VCaP (cell line): ENCODE results near the gene SP2.
A peak's percentile ranks its signal among the peaks of the same experiment; 100 is the strongest.

ENCODE experiments used
- H3K27ac ChIP-seq: fragments of 450-650 bp; 2 replicates; pipeline ENCODE4 v1.5.1; 2017
- TF ChIP-seq, protein P1 (sequence below): fragments of 450-650 bp; conservative IDR thresholded peaks from 2 replicates; pipeline ENCODE4 v1.5.1; 2017; ENCODE audit warnings: mild to moderate bottlenecking, moderate library complexity

SP2 gene

DNA sequence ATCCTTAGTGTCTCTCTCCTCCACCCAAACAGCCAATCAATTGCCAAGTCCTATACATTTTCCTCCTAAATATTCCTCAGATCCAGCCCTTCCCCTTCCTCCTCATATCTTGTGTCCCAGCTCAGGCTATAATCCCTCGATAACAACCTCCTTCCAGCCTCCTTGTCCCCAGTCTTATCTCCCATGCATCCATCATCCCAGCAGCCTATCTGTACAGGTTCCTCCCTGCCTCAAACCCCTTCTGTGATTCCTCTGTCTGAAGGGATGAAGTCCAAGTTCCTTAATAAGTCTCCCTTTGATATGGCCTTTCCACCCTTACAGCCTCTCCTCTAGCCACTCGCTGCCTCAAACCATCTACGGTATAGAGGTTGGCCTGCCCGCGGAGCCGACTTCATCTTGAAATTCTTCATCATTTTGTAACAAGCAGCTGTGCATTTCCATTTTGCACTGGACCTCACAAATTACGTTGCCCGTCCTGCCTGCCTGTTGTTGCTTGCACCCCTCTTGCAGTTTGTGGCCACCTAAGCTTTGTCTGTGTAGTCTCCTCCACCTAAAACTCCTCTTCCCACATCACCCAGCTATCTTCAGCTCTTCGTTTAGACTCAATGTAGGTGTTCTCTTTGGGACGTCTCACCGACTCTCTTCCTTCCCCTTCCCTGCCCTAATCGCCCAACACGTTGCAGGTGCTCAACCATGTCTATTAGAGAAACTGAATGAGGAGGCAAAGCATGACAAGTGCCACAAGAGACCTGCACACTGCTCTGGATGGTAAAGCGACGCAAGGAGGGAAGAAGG, 74.1 kb downstream of the SP2 start:
- TF ChIP-seq, protein P1, sequence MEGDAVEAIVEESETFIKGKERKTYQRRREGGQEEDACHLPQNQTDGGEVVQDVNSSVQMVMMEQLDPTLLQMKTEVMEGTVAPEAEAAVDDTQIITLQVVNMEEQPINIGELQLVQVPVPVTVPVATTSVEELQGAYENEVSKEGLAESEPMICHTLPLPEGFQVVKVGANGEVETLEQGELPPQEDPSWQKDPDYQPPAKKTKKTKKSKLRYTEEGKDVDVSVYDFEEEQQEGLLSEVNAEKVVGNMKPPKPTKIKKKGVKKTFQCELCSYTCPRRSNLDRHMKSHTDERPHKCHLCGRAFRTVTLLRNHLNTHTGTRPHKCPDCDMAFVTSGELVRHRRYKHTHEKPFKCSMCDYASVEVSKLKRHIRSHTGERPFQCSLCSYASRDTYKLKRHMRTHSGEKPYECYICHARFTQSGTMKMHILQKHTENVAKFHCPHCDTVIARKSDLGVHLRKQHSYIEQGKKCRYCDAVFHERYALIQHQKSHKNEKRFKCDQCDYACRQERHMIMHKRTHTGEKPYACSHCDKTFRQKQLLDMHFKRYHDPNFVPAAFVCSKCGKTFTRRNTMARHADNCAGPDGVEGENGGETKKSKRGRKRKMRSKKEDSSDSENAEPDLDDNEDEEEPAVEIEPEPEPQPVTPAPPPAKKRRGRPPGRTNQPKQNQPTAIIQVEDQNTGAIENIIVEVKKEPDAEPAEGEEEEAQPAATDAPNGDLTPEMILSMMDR: 0 out of 2 replicates have a peak, but pooled peaks have one; percentile 55
- H3K27ac ChIP-seq: peak overlapping the region; percentile 76

DNA sequence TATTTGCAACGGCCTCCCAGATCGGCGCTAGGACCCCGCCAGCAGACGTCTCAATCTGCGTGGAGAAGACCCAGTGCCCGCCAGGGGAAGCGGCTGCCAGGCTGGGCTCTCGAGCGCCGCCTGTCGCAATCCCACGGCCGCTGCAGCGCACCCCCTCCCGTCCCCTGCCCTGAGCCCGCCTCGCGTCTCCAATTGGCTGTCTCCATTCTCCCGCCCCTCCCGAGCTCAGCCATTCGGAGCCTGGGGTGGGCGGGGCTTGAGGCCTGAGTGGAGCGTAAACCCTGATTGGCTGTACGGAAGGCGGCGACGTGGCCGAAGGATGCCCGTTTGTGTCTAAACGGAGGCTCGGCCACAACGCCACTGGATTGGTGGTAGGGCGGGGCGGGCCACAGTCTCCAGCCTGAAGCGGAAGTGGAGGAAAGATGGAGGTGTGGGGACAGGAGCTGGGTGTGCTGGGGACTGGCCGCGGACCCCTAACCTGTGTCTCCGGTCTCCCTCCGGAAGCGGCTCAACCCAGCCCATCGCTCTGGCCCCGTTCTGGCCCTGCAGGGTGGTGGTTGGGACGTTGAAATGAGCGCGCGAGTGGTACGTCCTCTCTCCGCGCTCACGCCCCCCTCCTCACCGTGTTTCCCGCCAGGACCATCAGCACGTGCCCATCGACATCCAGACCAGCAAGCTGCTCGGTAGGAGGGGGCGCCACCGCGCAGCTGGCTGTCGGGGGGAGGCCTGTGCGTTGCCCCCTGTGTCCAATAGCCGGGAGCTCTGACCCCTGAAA, 74.9 kb downstream of the SP2 start, which contains the start of gene CDK5RAP3:
CDK5RAP3 (plus strand) TSS at position 389 of the 775 bp plus-strand sequence; CDS start at position 423, 34 bp downstream.
- TF ChIP-seq, protein P1: peak; percentile 99
- peak within 1 kb of the TSS; percentile 76 for H3K27ac ChIP-seq

DNA sequence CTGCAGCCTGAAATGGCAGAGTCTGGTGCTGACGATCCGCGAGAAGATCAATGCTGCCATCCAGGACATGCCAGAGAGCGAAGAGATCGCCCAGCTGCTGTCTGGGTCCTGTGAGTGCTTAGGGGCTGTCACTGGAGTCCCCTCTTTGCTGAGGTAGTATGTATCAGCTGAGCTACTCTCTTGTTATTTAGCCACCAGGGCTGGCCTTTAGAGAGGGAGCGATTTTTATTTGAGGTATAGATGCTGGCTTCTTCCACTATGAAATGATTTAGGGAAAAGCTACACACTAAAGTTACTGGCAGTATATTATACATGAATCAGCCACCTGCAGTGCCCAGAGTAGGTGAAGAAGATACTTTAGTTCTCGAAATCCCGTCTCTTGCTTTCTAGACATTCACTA, 77.5 kb downstream of the SP2 start:
- TF ChIP-seq, protein P1: no peak
- no peak overlapping the region for H3K27ac ChIP-seq

DNA sequence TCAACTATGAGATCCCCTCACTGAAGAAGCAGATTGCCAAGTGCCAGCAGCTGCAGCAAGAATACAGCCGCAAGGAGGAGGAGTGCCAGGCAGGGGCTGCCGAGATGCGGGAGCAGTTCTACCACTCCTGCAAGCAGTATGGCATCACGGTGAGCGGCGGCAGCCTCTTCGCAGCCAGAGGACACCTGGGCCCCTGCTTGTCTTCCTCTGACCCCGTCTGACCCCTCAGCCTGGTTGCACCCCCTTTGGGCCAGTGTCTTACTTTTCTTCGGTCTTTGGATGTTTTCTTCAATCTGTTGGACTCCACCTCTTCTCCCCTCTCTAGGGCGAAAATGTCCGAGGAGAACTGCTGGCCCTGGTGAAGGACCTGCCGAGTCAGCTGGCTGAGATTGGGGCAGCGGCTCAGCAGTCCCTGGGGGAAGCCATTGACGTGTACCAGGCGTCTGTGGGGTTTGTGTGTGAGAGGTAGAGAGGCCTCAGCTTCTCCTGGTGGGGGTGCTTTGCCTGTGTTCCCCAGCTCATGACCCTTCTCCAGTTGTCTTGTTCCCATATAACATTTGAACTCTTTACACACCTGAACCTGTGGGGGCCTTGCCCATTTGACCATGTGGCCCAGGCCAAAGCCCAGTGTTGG, 79.3 kb downstream of the SP2 start:
- TF ChIP-seq, protein P1: no peak
- H3K27ac ChIP-seq: no peak overlapping the region

DNA sequence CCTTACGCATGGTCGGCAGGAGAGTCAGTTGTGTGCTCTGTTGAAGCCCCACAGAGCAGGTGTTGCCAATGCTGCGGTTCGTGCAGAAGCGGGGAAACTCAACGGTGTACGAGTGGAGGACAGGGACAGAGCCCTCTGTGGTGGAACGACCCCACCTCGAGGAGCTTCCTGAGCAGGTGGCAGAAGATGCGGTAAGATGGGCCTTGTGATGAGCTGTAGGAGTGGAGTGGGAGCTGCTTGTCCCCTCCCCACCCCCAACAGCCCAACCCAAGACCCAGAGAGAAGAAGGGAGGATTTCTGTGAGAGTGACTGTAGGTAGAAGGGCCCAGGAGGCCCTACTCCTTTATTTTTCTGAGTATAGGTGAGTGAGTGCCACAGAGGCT, 79.8 kb downstream of the SP2 start:
- TF ChIP-seq, protein P1: no peak
- H3K27ac ChIP-seq: no peak overlapping the region

DNA sequence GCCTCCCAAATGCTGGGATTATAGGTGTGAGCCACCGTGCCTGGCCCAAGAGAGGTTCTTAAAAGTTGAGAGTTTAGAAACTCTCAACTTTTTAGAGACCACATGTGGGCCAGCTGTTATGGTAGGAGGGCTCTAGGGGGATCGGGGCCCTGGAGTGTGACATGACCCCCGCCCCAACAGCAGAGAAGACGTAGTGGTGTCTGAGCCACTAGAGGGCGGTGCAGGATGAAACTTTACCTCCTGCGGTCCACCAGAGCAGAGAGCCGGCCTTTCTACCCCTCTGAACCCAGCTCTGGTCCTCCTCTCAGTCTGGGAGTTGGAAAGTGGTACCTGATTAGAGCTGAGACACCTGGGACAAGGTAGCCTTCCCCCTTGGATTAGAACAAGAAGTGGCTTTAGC, 82.3 kb downstream of the SP2 start:
- TF ChIP-seq, protein P1: peak; percentile 86
- no peak overlapping the region for H3K27ac ChIP-seq
